Calu3 (cell line): ENCODE measurements around the gene RGS9. TPM values are rescaled to one million over a fixed set of nuclear protein-coding genes. Genes with fewer than 3 reads are reported as not detected.

Experiments
- BruUV-seq: library from RNA; stranded (reverse); fragments of 400-500 nt; replicated peaks from 2 replicates; lab custom pipeline; 2021; lab: Mats Ljungman, UMichigan
- CTCF ChIA-PET: fragments of 300-600 bp; sonication (Branson Sonifier 250); formaldehyde crosslinking; loops from one replicate; lab custom pipeline; 2022; ENCODE audit warnings: antibody characterized with exemption; lab: Charles Lee
- DNase-seq: peaks from one replicate; pipeline ENCODE4 v3.0.0; 2022
- H3K27ac Mint-ChIP-seq: one replicate; pipeline ENCODE4 v1.8.0; 2022; ENCODE audit warnings: mixed read lengths; ENCODE audit not compliant: unreplicated experiment
- H3K27me3 Mint-ChIP-seq: one replicate; pipeline ENCODE4 v1.8.0; 2022; ENCODE audit warnings: mixed read lengths; ENCODE audit not compliant: unreplicated experiment
- H3K36me3 Mint-ChIP-seq: one replicate; pipeline ENCODE4 v1.8.0; 2022; ENCODE audit warnings: mild to moderate bottlenecking, moderate library complexity, mixed read lengths; ENCODE audit not compliant: insufficient read depth, unreplicated experiment
- H3K4me1 Mint-ChIP-seq: one replicate; pipeline ENCODE4 v1.8.0; 2022; ENCODE audit warnings: mild to moderate bottlenecking, low read depth, mixed read lengths; ENCODE audit not compliant: unreplicated experiment
- H3K4me3 Mint-ChIP-seq: one replicate; pipeline ENCODE4 v1.8.0; 2022; ENCODE audit warnings: mild to moderate bottlenecking, low read depth, moderate library complexity, mixed read lengths; ENCODE audit not compliant: unreplicated experiment
- H3K9me3 Mint-ChIP-seq: one replicate; pipeline ENCODE4 v1.8.0; 2022; ENCODE audit warnings: low read depth, mixed read lengths; ENCODE audit not compliant: unreplicated experiment
- CTCF ChIP-seq: fragments of 200-600 bp; IDR thresholded peaks from one replicate; pipeline ENCODE4 v1.8.0; 2022; ENCODE audit warnings: antibody characterized with exemption; ENCODE audit not compliant: unreplicated experiment
- intact Hi-C: fragments of 100-400 bp; cut with micrococcal nuclease; formaldehyde crosslinking; loops from one replicate; pipeline ENCODE4 v1.10.0; 2022; ENCODE audit not compliant: unreplicated experiment
- total RNA-seq: library from RNA; stranded (reverse); gene quantifications from 2 replicates; pipeline ENCODE4 v1.2.3, GENCODE V29; 2022

Gene RGS9
- total RNA-seq, 1 experiment from 2014 or later = 0.54 TPM

- H3K4me1 Mint-ChIP-seq = peaks cover 9% of the 10 kb centered on the region
- H3K27me3 Mint-ChIP-seq = no peaks in the 10 kb centered on the region
- H3K4me3 Mint-ChIP-seq = no peak overlapping the region
- H3K9me3 Mint-ChIP-seq = no peaks in the 10 kb centered on the region
- H3K36me3 Mint-ChIP-seq = no peaks in the 10 kb centered on the region
- BruUV-seq = no TSS peak
- no peak overlapping the region for H3K27ac Mint-ChIP-seq
- DNase-seq = no peak
- CTCF ChIA-PET = no interaction called here
- intact Hi-C loops = no loop called here
- no peak for TF ChIP-seq CTCF
Measured at GRCh38 chr17:65194670-65195334, 57.6 kb downstream of the RGS9 start.

- no TSS peak for BruUV-seq
- CTCF ChIA-PET = no interaction called here
- H3K4me3 Mint-ChIP-seq = no peak overlapping the region
- H3K27ac Mint-ChIP-seq = no peak overlapping the region
- peaks cover 2% of the 10 kb centered on the region for H3K27me3 Mint-ChIP-seq
- H3K36me3 Mint-ChIP-seq = no peaks in the 10 kb centered on the region
- H3K9me3 Mint-ChIP-seq = no peaks in the 10 kb centered on the region
- intact Hi-C loops = no loop called here
- no peak for DNase-seq
- no peak for TF ChIP-seq CTCF
- peaks cover 9% of the 10 kb centered on the region for H3K4me1 Mint-ChIP-seq
Measured at GRCh38 chr17:65195716-65196115, 58.5 kb downstream of the RGS9 start.

GRCh38 chr17:65196617-65197016 lies 59.4 kb downstream of the RGS9 start:
- no peak for DNase-seq
- Mint-ChIP-seq H3K4me3 (no peak overlapping the region), H3K9me3 (no peaks in the 10 kb centered on the region), H3K36me3 (no peaks in the 10 kb centered on the region), H3K27me3 (peaks cover 11% of the 10 kb centered on the region), H3K27ac (no peak overlapping the region), H3K4me1 (peaks cover 9% of the 10 kb centered on the region)
- no peak for TF ChIP-seq CTCF
- CTCF ChIA-PET = no interaction called here
- intact Hi-C loops = no loop called here
- no TSS peak for BruUV-seq

- Mint-ChIP-seq H3K27me3 (peaks cover 17% of the 10 kb centered on the region), H3K9me3 (no peaks in the 10 kb centered on the region), H3K4me3 (no peak overlapping the region), H3K27ac (no peak overlapping the region), H3K36me3 (no peaks in the 10 kb centered on the region), H3K4me1 (peaks cover 3% of the 10 kb centered on the region)
- no peak for TF ChIP-seq CTCF
- no peak for DNase-seq
- intact Hi-C loops = no loop called here
- BruUV-seq = no TSS peak
- CTCF ChIA-PET = interaction anchor here (0.7 kb wide), 3 partner anchors 24 to 102 kb away, joined by 3 to 4 read pairs (median 3); no protein-coding TSS in a partner anchor
Measured at GRCh38 chr17:65197201-65197600, 60.0 kb downstream of the RGS9 start.
